ENCODE results near the gene C21orf58.
"Not testable (repeated sequence)": the region's sequence is repeated elsewhere in the genome, so short reads cannot be mapped to it uniquely, and the experiment has no call there.

C21orf58 gene

GRCh38 chr21:46324390-46325072, 861 bp upstream of the C21orf58 start:
- no peaks in the 10 kb centered on the region for H3K9me3 ChIP-seq (ENCODE audit: control insufficient read depth, insufficient read depth, low read length)
- peaks cover 7% of the 10 kb centered on the region for H3K36me3 ChIP-seq (ENCODE audit: insufficient read depth, low read length)
- peaks cover 5% of the 10 kb centered on the region for H3K4me1 ChIP-seq (ENCODE audit: insufficient read depth, low read length)
- H3K9ac ChIP-seq (ENCODE audit: low read depth, low read length), result peak overlapping the region; percentile 100

- peak overlapping the region; percentile 100 for H3K9ac ChIP-seq (ENCODE audit: low read depth, low read length)
- H3K36me3 ChIP-seq (ENCODE audit: insufficient read depth, low read length), result peaks cover 7% of the 10 kb centered on the region
- no peaks in the 10 kb centered on the region for H3K9me3 ChIP-seq (ENCODE audit: control insufficient read depth, insufficient read depth, low read length)
- H3K4me1 ChIP-seq (ENCODE audit: insufficient read depth, low read length), result peaks cover 8% of the 10 kb centered on the region
Measured at GRCh38 chr21:46323227-46323709, 402 bp downstream of the C21orf58 start.

GRCh38 chr21:46322351-46323226, 1.1 kb downstream of the C21orf58 start:
- peaks cover 14% of the 10 kb centered on the region for H3K4me1 ChIP-seq (ENCODE audit: insufficient read depth, low read length)
- peaks cover 6% of the 10 kb centered on the region for H3K36me3 ChIP-seq (ENCODE audit: insufficient read depth, low read length)
- H3K9ac ChIP-seq (ENCODE audit: low read depth, low read length), result peak overlapping the region; percentile 100
- H3K9me3 ChIP-seq (ENCODE audit: control insufficient read depth, insufficient read depth, low read length), result no peaks in the 10 kb centered on the region

GRCh38 chr21:46320331-46320801, 3.3 kb downstream of the C21orf58 start:
- Histone ChIP-seq H3K9ac (ENCODE audit: low read depth, low read length) (no peak overlapping the region), H3K4me1 (ENCODE audit: insufficient read depth, low read length) (peaks cover 16% of the 10 kb centered on the region), H3K9me3 (ENCODE audit: control insufficient read depth, insufficient read depth, low read length) (no peaks in the 10 kb centered on the region), H3K36me3 (ENCODE audit: insufficient read depth, low read length) (peaks cover 3% of the 10 kb centered on the region; the same call in 1 of the 2 replicates)

GRCh38 chr21:46319186-46319585, 4.5 kb downstream of the C21orf58 start:
- Histone ChIP-seq H3K9me3 (ENCODE audit: control insufficient read depth, insufficient read depth, low read length) (no peaks in the 10 kb centered on the region), H3K4me1 (ENCODE audit: insufficient read depth, low read length) (peaks cover 16% of the 10 kb centered on the region), H3K36me3 (ENCODE audit: insufficient read depth, low read length) (peaks cover 3% of the 10 kb centered on the region; the same call in 1 of the 2 replicates), H3K9ac (ENCODE audit: low read depth, low read length) (no peak overlapping the region)

GRCh38 chr21:46318464-46318845, 5.2 kb downstream of the C21orf58 start:
- H3K9ac ChIP-seq (ENCODE audit: low read depth, low read length), result no peak overlapping the region
- H3K9me3 ChIP-seq (ENCODE audit: control insufficient read depth, insufficient read depth, low read length), result no peaks in the 10 kb centered on the region
- peaks cover 16% of the 10 kb centered on the region for H3K4me1 ChIP-seq (ENCODE audit: insufficient read depth, low read length)
- peaks cover 3% of the 10 kb centered on the region; the same call in 1 of the 2 replicates for H3K36me3 ChIP-seq (ENCODE audit: insufficient read depth, low read length)

GRCh38 chr21:46317710-46318463, 5.8 kb downstream of the C21orf58 start:
- no peak overlapping the region for H3K9ac ChIP-seq (ENCODE audit: low read depth, low read length)
- H3K36me3 ChIP-seq (ENCODE audit: insufficient read depth, low read length), result peaks cover 3% of the 10 kb centered on the region; the same call in 1 of the 2 replicates
- H3K4me1 ChIP-seq (ENCODE audit: insufficient read depth, low read length), result peaks cover 16% of the 10 kb centered on the region
- no peaks in the 10 kb centered on the region for H3K9me3 ChIP-seq (ENCODE audit: control insufficient read depth, insufficient read depth, low read length)

GRCh38 chr21:46316708-46317324, 6.9 kb downstream of the C21orf58 start:
- Histone ChIP-seq H3K9me3 (ENCODE audit: control insufficient read depth, insufficient read depth, low read length) (no peaks in the 10 kb centered on the region), H3K4me1 (ENCODE audit: insufficient read depth, low read length) (peaks cover 16% of the 10 kb centered on the region)

GRCh38 chr21:46314441-46315020, 9.1 kb downstream of the C21orf58 start:
- H3K4me1 ChIP-seq (ENCODE audit: insufficient read depth, low read length), result peaks cover 11% of the 10 kb centered on the region; the same call in 1 of the 2 replicates
- H3K9me3 ChIP-seq (ENCODE audit: control insufficient read depth, insufficient read depth, low read length), result no peaks in the 10 kb centered on the region
- H3K36me3 ChIP-seq (ENCODE audit: insufficient read depth, low read length), result no peaks in the 10 kb centered on the region
- no peak overlapping the region for H3K9ac ChIP-seq (ENCODE audit: low read depth, low read length)

More at GRCh38 chr21:46316708-46317324, 6.9 kb downstream of the C21orf58 start:
- Histone ChIP-seq H3K9ac (ENCODE audit: low read depth, low read length) (no peak overlapping the region), H3K36me3 (ENCODE audit: insufficient read depth, low read length) (peaks cover 3% of the 10 kb centered on the region; the same call in 1 of the 2 replicates)

- H3K9me3 ChIP-seq (ENCODE audit: control insufficient read depth, insufficient read depth, low read length), result no peaks in the 10 kb centered on the region
- peaks cover 4% of the 10 kb centered on the region; the same call in 1 of the 2 replicates for H3K4me1 ChIP-seq (ENCODE audit: insufficient read depth, low read length)
- H3K36me3 ChIP-seq (ENCODE audit: insufficient read depth, low read length), result peaks cover 4% of the 10 kb centered on the region; the same call in 1 of the 2 replicates
- no peak overlapping the region for H3K9ac ChIP-seq (ENCODE audit: low read depth, low read length)
Measured at GRCh38 chr21:46312949-46313348, 10.7 kb downstream of the C21orf58 start.

- Histone ChIP-seq H3K4me1 (ENCODE audit: insufficient read depth, low read length) (no peaks in the 10 kb centered on the region), H3K36me3 (ENCODE audit: insufficient read depth, low read length) (peaks cover 4% of the 10 kb centered on the region; the same call in 1 of the 2 replicates), H3K9me3 (ENCODE audit: control insufficient read depth, insufficient read depth, low read length) (no peaks in the 10 kb centered on the region), H3K9ac (ENCODE audit: low read depth, low read length) (no peak overlapping the region)
Measured at GRCh38 chr21:46311568-46311967, 12.1 kb downstream of the C21orf58 start.

GRCh38 chr21:46310260-46310659, 13.4 kb downstream of the C21orf58 start:
- not testable (repeated sequence) for H3K36me3 ChIP-seq (ENCODE audit: insufficient read depth, low read length); H3K9me3 ChIP-seq (ENCODE audit: control insufficient read depth, insufficient read depth, low read length); H3K9ac ChIP-seq (ENCODE audit: low read depth, low read length); H3K4me1 ChIP-seq (ENCODE audit: insufficient read depth, low read length)

- no peak overlapping the region for H3K9ac ChIP-seq (ENCODE audit: low read depth, low read length)
- no peaks in the 10 kb centered on the region for H3K4me1 ChIP-seq (ENCODE audit: insufficient read depth, low read length)
- no peaks in the 10 kb centered on the region for H3K9me3 ChIP-seq (ENCODE audit: control insufficient read depth, insufficient read depth, low read length)
- peaks cover 8% of the 10 kb centered on the region for H3K36me3 ChIP-seq (ENCODE audit: insufficient read depth, low read length)
Measured at GRCh38 chr21:46308431-46308830, 15.2 kb downstream of the C21orf58 start.

Data from ES-I3 (cell line).